ENCODE measurements around the gene ZNF516.
A peak's percentile ranks its signal among the peaks of the same experiment; 100 is the strongest.

ZNF516 gene

GRCh38 chr18:76398896-76399612 is 96.0 kb downstream of the ZNF516 start:
- peak; percentile 96 for TF ChIP-seq CTCF (IDR thresholded peaks at IDR 0.05; ENCODE audit: borderline replicate concordance, insufficient read depth, low read depth, low read length)
- H3K4me3 ChIP-seq (ENCODE audit: low read depth, low read length), result no peak overlapping the region

GRCh38 chr18:76398295-76398694 is 96.7 kb downstream of the ZNF516 start:
- TF ChIP-seq CTCF (IDR thresholded peaks at IDR 0.05; ENCODE audit: borderline replicate concordance, insufficient read depth, low read depth, low read length), result no peak
- H3K4me3 ChIP-seq (ENCODE audit: low read depth, low read length), result no peak overlapping the region

GRCh38 chr18:76397631-76398030 is 97.4 kb downstream of the ZNF516 start:
- no peak overlapping the region for H3K4me3 ChIP-seq (ENCODE audit: low read depth, low read length)
- no peak for TF ChIP-seq CTCF (IDR thresholded peaks at IDR 0.05; ENCODE audit: borderline replicate concordance, insufficient read depth, low read depth, low read length)

- no peak for TF ChIP-seq CTCF (IDR thresholded peaks at IDR 0.05; ENCODE audit: borderline replicate concordance, insufficient read depth, low read depth, low read length)
- H3K4me3 ChIP-seq (ENCODE audit: low read depth, low read length), result no peak overlapping the region
These were observed 98.2 kb downstream of the ZNF516 start for GRCh38 chr18:76396792-76397191.

- no peak for TF ChIP-seq CTCF (IDR thresholded peaks at IDR 0.05; ENCODE audit: borderline replicate concordance, insufficient read depth, low read depth, low read length)
- no peak overlapping the region for H3K4me3 ChIP-seq (ENCODE audit: low read depth, low read length)
These were observed 99.4 kb downstream of the ZNF516 start for GRCh38 chr18:76395609-76396008.

GRCh38 chr18:76394780-76395476 is 100.1 kb downstream of the ZNF516 start:
- no peak for TF ChIP-seq CTCF (IDR thresholded peaks at IDR 0.05; ENCODE audit: borderline replicate concordance, insufficient read depth, low read depth, low read length)
- H3K4me3 ChIP-seq (ENCODE audit: low read depth, low read length), result no peak overlapping the region

GRCh38 chr18:76392349-76392748 is 102.7 kb downstream of the ZNF516 start:
- no peak overlapping the region for H3K4me3 ChIP-seq (ENCODE audit: low read depth, low read length)
- TF ChIP-seq CTCF (IDR thresholded peaks at IDR 0.05; ENCODE audit: borderline replicate concordance, insufficient read depth, low read depth, low read length), result no peak

Data from GM12875 (cell line).